Activated CD4-positive, alpha-beta T cell treated with anti-CD3 and anti-CD28 coated beads for 24 hours (primary cell): Measurements from ENCODE around the gene RMDN2.

ENCODE experiments used
- DNase-seq, 2 donors: peaks; one replicate each; pipeline ENCODE4 v3.0.0-alpha.2; 2020; ENCODE audit warnings: low read depth in 2 of 2

The RMDN2 gene

GRCh38 chr2:38045811-38046210 is 120.7 kb downstream of the RMDN2 start:
- no peak for DNase-seq

- no peak for DNase-seq
Measured at GRCh38 chr2:38056216-38056615, 131.1 kb downstream of the RMDN2 start.

GRCh38 chr2:38057651-38058410 is 132.7 kb downstream of the RMDN2 start:
- DNase-seq, result no peak

GRCh38 chr2:38060236-38061018 is 135.3 kb downstream of the RMDN2 start:
- DNase-seq, result no peak

GRCh38 chr2:38064801-38065501 is 139.9 kb downstream of the RMDN2 start:
- no peak for DNase-seq

GRCh38 chr2:38065502-38066135 is 140.5 kb downstream of the RMDN2 start:
- no peak for DNase-seq

GRCh38 chr2:38066421-38067115 is 141.5 kb downstream of the RMDN2 start:
- DNase-seq, result no peak
